OCI-LY3 (cell line): Measurements from ENCODE around the gene CALR.

Experiments
- CTCF ChIP-seq: fragments of 200-600, 300-600 bp; sonication (generic); IDR thresholded peaks from 2 replicates; pipeline ENCODE4 v1.5.1; 2014; ENCODE audit warnings: antibody characterized with exemption, low read length, low read depth
- EZH2phosphoT487 ChIP-seq: fragments of 200-600 bp; shearing (Covaris generic); IDR thresholded peaks from 2 replicates; pipeline ENCODE4 v1.6.1; 2018; ENCODE audit warnings: antibody characterized with exemption, mixed run types, low read depth

DNA sequence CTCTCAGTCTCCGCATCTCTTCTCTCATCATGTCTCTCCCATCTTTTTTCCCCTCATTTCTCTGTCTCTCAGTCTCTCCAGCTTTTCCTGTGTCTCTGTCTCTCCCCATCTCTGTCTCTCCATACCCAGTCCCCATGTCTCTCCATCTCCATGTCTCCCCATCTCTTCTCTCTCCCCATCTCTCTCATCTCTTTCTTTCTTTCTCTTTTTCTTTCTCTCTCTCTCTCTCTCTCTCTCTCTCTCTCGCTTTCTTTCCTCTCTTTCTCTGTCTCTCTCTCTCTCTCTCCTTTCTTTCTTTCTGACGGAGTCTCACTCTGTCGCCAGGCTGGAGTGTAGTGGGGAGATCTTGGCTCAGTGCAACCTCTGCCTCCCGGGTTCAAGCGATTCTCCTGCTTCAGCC, 44.2 kb downstream of the CALR start:
- TF ChIP-seq CTCF, result no peak
- no peak for TF ChIP-seq EZH2phosphoT487
